Skeletal muscle satellite cell (primary cell): Measurements from ENCODE around the gene SPRED3.
A peak's percentile ranks its signal among the peaks of the same experiment; 100 is the strongest.

Experiments used
- H3K27me3 ChIP-seq: 2 replicates; pipeline ENCODE4 v1.7.0; 2013; ENCODE audit warnings: low read length; ENCODE audit not compliant: control insufficient read depth, insufficient read depth
- H3K36me3 ChIP-seq: 2 replicates; pipeline ENCODE4 v1.7.0; 2013; ENCODE audit warnings: mild to moderate bottlenecking, control low read depth, low read length; ENCODE audit not compliant: insufficient read depth
- H3K4me1 ChIP-seq: 2 replicates; pipeline ENCODE4 v1.7.0; 2013; ENCODE audit warnings: low read length; ENCODE audit not compliant: control insufficient read depth, insufficient read depth
- H3K4me2 ChIP-seq: 2 replicates; pipeline ENCODE4 v1.7.0; 2013; ENCODE audit warnings: mild to moderate bottlenecking, low read length
- H3K4me3 ChIP-seq: 2 replicates; pipeline ENCODE4 v1.7.0; 2013; ENCODE audit warnings: low read length
- H3K9ac ChIP-seq: 2 replicates; pipeline ENCODE4 v1.7.0; 2013; ENCODE audit warnings: mild to moderate bottlenecking, low read depth, low read length, moderate library complexity
- H3K9me3 ChIP-seq: replicated peaks from 2 replicates; pipeline ENCODE4 v1.7.0; 2013; ENCODE audit warnings: mild to moderate bottlenecking, control low read depth, low read length

The SPRED3 gene

DNA sequence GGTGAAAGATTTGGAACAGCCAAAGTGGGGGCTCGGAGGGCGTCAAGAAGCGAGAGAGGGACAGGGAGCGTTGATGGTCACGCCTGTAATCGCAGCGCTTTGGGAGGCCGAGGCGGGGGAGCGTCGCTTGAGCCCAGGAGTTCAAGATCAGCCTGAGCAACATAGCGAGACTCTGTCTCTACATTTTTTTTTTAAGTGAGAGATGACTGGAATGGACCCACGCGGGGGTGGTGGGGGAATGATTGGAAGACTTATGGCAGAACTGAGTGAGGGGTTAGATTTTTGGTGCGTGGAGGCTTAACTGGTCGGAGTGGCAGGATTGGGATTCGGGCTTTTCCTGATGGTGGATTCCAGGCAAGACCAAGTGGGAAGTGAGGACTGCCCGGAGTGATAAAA is 13.4 kb upstream of the SPRED3 start:
- Histone ChIP-seq H3K4me1 (peaks cover 18% of the 10 kb centered on the region), H3K9ac (peak overlapping the region; percentile 99), H3K9me3 (no peaks in the 10 kb centered on the region), H3K36me3 (peaks cover 29% of the 10 kb centered on the region), H3K4me3 (peak overlapping the region; percentile 95), H3K27me3 (peaks cover 8% of the 10 kb centered on the region), H3K4me2 (peak overlapping the region; percentile 89)

DNA sequence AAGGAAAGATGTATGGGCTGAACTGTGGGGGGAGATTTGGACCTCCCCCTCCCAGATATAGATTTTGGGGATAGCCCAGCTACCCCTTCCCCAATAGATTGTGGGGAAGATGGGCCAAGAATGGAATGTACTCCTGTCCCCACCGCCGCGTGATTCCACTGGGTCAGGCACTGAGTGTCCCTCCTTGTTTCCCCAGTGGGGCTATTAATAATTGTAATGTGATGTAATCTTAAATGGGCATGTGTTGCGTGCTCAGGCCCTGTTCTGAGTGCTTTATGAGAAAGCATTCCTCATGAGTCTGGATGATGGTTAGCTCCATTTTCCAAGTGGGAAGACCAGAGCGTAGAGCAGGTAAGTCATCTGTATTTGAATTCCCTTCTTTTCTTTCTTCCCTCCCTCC is 12.7 kb upstream of the SPRED3 start:
- Histone ChIP-seq H3K36me3 (peaks cover 35% of the 10 kb centered on the region), H3K9ac (peak overlapping the region; percentile 99), H3K4me1 (peaks cover 18% of the 10 kb centered on the region), H3K4me2 (peak overlapping the region; percentile 89), H3K27me3 (peaks cover 3% of the 10 kb centered on the region), H3K4me3 (peak overlapping the region; percentile 95), H3K9me3 (no peaks in the 10 kb centered on the region)

- H3K4me2 ChIP-seq: peak overlapping the region; percentile 89
- peaks cover 44% of the 10 kb centered on the region for H3K36me3 ChIP-seq
- H3K27me3 ChIP-seq: no peaks in the 10 kb centered on the region
- H3K9ac ChIP-seq: peak overlapping the region; percentile 99
- peak overlapping the region; percentile 95 for H3K4me3 ChIP-seq
- peaks cover 18% of the 10 kb centered on the region for H3K4me1 ChIP-seq
- no peaks in the 10 kb centered on the region for H3K9me3 ChIP-seq
Observed at GRCh38 chr19:38376576-38376975, 11.9 kb upstream of the SPRED3 start.

DNA sequence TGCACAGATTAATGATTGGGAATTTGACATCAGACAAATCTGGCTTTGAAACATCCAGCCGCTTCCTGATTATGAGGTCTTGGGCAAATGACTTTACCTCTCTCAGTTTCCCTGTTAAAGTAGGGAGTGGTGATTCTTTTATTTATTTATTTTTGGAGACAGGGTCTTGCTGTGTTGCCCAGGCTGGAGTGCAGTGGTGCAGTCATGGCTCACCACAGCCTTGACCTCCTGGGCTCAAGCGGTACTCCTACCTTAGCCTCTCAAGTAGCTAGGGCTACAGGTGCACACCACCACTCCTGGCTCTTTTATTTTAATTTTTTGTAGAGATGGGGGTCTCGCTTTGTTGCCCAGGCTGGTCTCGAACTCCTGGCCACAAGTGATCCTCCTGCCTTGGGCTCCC is 11.4 kb upstream of the SPRED3 start:
- peaks cover 48% of the 10 kb centered on the region for H3K36me3 ChIP-seq
- H3K9me3 ChIP-seq: no peaks in the 10 kb centered on the region
- no peak overlapping the region for H3K9ac ChIP-seq
- H3K4me1 ChIP-seq: peaks cover 18% of the 10 kb centered on the region
- peak overlapping the region; percentile 95 for H3K4me3 ChIP-seq
- H3K27me3 ChIP-seq: no peaks in the 10 kb centered on the region
- H3K4me2 ChIP-seq: peak overlapping the region; percentile 89

- no peaks in the 10 kb centered on the region for H3K27me3 ChIP-seq
- no peak overlapping the region for H3K9ac ChIP-seq
- H3K4me3 ChIP-seq: no peak overlapping the region
- H3K9me3 ChIP-seq: no peaks in the 10 kb centered on the region
- H3K4me1 ChIP-seq: peaks cover 16% of the 10 kb centered on the region
- H3K4me2 ChIP-seq: no peak overlapping the region
- H3K36me3 ChIP-seq: peaks cover 64% of the 10 kb centered on the region
Observed at GRCh38 chr19:38378866-38379265, 9.6 kb upstream of the SPRED3 start.

GRCh38 chr19:38381138-38381537 is 7.4 kb upstream of the SPRED3 start:
- H3K9ac ChIP-seq: no peak overlapping the region
- H3K4me2 ChIP-seq: no peak overlapping the region
- H3K36me3 ChIP-seq: peaks cover 78% of the 10 kb centered on the region
- H3K4me1 ChIP-seq: peaks cover 8% of the 10 kb centered on the region
- no peaks in the 10 kb centered on the region for H3K9me3 ChIP-seq
- no peak overlapping the region for H3K4me3 ChIP-seq
- H3K27me3 ChIP-seq: no peaks in the 10 kb centered on the region

- Histone ChIP-seq H3K4me2 (no peak overlapping the region), H3K27me3 (no peaks in the 10 kb centered on the region), H3K36me3 (peaks cover 67% of the 10 kb centered on the region), H3K4me3 (no peak overlapping the region), H3K9me3 (no peaks in the 10 kb centered on the region), H3K9ac (no peak overlapping the region), H3K4me1 (peaks cover 11% of the 10 kb centered on the region)
Observed at GRCh38 chr19:38383184-38383583, 5.3 kb upstream of the SPRED3 start.

- no peak overlapping the region for H3K4me3 ChIP-seq
- peaks cover 11% of the 10 kb centered on the region for H3K4me1 ChIP-seq
- H3K9ac ChIP-seq: no peak overlapping the region
- H3K4me2 ChIP-seq: no peak overlapping the region
- H3K36me3 ChIP-seq: peaks cover 66% of the 10 kb centered on the region
- H3K27me3 ChIP-seq: no peaks in the 10 kb centered on the region
- H3K9me3 ChIP-seq: no peaks in the 10 kb centered on the region
Observed at GRCh38 chr19:38383743-38384142, 4.8 kb upstream of the SPRED3 start.

- Histone ChIP-seq H3K4me1 (peaks cover 11% of the 10 kb centered on the region), H3K36me3 (peaks cover 59% of the 10 kb centered on the region), H3K4me3 (no peak overlapping the region), H3K9ac (no peak overlapping the region), H3K27me3 (no peaks in the 10 kb centered on the region), H3K4me2 (no peak overlapping the region), H3K9me3 (no peaks in the 10 kb centered on the region)
Observed at GRCh38 chr19:38384209-38385027, 4.1 kb upstream of the SPRED3 start.

DNA sequence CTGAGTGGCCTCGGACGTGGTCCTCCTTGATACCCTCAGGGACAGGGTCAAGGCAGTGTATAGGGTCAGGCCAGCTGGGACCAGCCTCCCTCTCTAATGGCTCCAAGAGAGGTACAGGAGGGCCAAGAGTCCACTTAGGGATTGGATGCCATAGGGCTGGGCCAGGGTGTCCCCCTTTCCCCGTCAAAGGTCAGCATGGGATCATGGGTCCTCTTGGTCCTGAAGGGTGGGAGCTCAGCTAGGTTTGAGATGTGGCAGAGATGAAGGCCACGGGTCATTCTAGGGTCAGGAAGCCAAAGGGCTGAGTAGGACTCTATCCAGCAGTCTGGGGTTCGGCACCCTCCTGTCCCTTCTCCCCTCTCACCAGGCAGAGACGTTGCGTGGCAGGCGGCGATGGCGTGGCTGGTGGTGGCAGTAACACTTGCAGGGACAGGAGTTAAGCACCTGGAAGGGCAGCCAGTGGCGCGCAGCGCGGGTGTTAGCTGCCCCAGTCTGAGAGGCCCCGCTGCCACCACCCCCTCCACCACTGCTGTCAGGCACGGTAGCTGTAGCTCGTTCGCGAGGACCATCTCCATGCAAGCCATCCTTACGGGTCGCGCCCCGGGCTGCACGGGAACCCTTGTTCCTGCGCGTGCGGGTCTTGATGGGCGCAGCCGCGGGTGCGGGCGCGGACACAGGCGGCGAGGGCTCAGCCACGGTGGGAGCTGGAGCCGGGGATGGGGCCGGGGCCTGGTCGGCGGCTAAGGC is 3.3 kb upstream of the SPRED3 start:
- no peak overlapping the region for H3K9ac ChIP-seq
- H3K27me3 ChIP-seq: no peaks in the 10 kb centered on the region
- peaks cover 17% of the 10 kb centered on the region for H3K4me1 ChIP-seq
- peaks cover 55% of the 10 kb centered on the region for H3K36me3 ChIP-seq
- H3K4me3 ChIP-seq: no peak overlapping the region
- H3K9me3 ChIP-seq: no peaks in the 10 kb centered on the region
- no peak overlapping the region for H3K4me2 ChIP-seq

- Histone ChIP-seq H3K36me3 (peaks cover 49% of the 10 kb centered on the region), H3K4me1 (peaks cover 21% of the 10 kb centered on the region), H3K27me3 (no peaks in the 10 kb centered on the region), H3K9ac (no peak overlapping the region), H3K4me3 (no peak overlapping the region), H3K4me2 (no peak overlapping the region), H3K9me3 (no peaks in the 10 kb centered on the region)
Observed at GRCh38 chr19:38385804-38386257, 2.7 kb upstream of the SPRED3 start.
